Neural cell (in vitro differentiated cells): ENCODE data around the gene RNASEH2C. TPM values are rescaled to one million over a fixed set of nuclear protein-coding genes. Genes with fewer than 3 reads are reported as not detected.

Experiments
- H2AFZ ChIP-seq: fragments of 200-600, 300-800 bp; sonication (generic), shearing (Covaris generic); 2 replicates; pipeline ENCODE4 v1.6.0; 2014; ENCODE audit warnings: low read depth, mild to moderate bottlenecking, antibody characterized with exemption, low read length, moderate library complexity
- H3F3A ChIP-seq: fragments of 200-600 bp; shearing (Covaris generic); 2 replicates; pipeline ENCODE4 v1.6.1; 2016; ENCODE audit warnings: mild to moderate bottlenecking, moderate library complexity, mixed read lengths, antibody characterized with exemption, low read length; ENCODE audit not compliant: insufficient read depth, poor library complexity, severe bottlenecking
- H3K27ac ChIP-seq: fragments of 200-600, 300-800 bp; sonication (generic), shearing (Covaris generic); 2 replicates; pipeline ENCODE4 v1.5.1; 2014; ENCODE audit warnings: mild to moderate bottlenecking, low read length, moderate library complexity
- H3K27me3 ChIP-seq: fragments of 300-800, 200-600 bp; sonication (generic), shearing (Covaris generic); 2 replicates; pipeline ENCODE4 v1.6.0; 2014; ENCODE audit warnings: mild to moderate bottlenecking, low read depth, low read length, moderate library complexity; ENCODE audit not compliant: insufficient read depth
- H3K36me3 ChIP-seq: fragments of 300-800, 200-600 bp; sonication (generic), shearing (Covaris generic); 2 replicates; pipeline ENCODE4 v1.5.1; 2014; ENCODE audit warnings: mild to moderate bottlenecking, antibody characterized with exemption, low read length, moderate library complexity; ENCODE audit not compliant: insufficient read depth
- H3K4me2 ChIP-seq: fragments of 300-800, 200-600 bp; sonication (generic), shearing (Covaris generic); 2 replicates; pipeline ENCODE4 v1.6.0; 2014; ENCODE audit warnings: mild to moderate bottlenecking, low read length
- H3K4me3 ChIP-seq: fragments of 300-800, 200-600 bp; sonication (generic), shearing (Covaris generic); 2 replicates; pipeline ENCODE4 v1.5.1; 2014; ENCODE audit warnings: mild to moderate bottlenecking, low read length, moderate library complexity
- H3K79me2 ChIP-seq: fragments of 200-600 bp; shearing (Covaris generic); replicated peaks from 2 replicates; pipeline ENCODE4 v1.6.0; 2014; ENCODE audit warnings: mild to moderate bottlenecking, low read length, moderate library complexity; ENCODE audit not compliant: insufficient read depth
- H3K9ac ChIP-seq: fragments of 300-800, 200-600 bp; sonication (generic), shearing (Covaris generic); 2 replicates; pipeline ENCODE4 v1.6.1; 2016; ENCODE audit warnings: mild to moderate bottlenecking, low read length, mixed read lengths
- H3K9me2 ChIP-seq: fragments of 200-600 bp; shearing (Covaris generic); 2 replicates; pipeline ENCODE4 v1.6.1; 2016; ENCODE audit warnings: mild to moderate bottlenecking, low read length, mixed read lengths; ENCODE audit not compliant: insufficient read depth
- H3K9me3 ChIP-seq: fragments of 200-600, 300-800 bp; sonication (generic), shearing (Covaris generic); 2 replicates; pipeline ENCODE4 v1.6.1; 2016; ENCODE audit warnings: mild to moderate bottlenecking, mixed run types, low read length, moderate library complexity, mixed read lengths
- H4K20me1 ChIP-seq: fragments of 200-600 bp; shearing (Covaris generic); 2 replicates; pipeline ENCODE4 v1.6.1; 2016; ENCODE audit warnings: mild to moderate bottlenecking, mixed run types; ENCODE audit not compliant: insufficient read depth
- CTCF ChIP-seq: fragments of 450-650 bp; IDR thresholded peaks from 2 replicates; pipeline ENCODE4 v1.5.1; 2014; ENCODE audit warnings: antibody characterized with exemption, mild to moderate bottlenecking, moderate library complexity; ENCODE audit not compliant: poor library complexity, severe bottlenecking
- EP300 ChIP-seq: fragments of 450-650 bp; conservative IDR thresholded peaks from 2 replicates; pipeline ENCODE4 v1.6.1; 2014; ENCODE audit warnings: antibody characterized with exemption, mild to moderate bottlenecking, moderate library complexity; ENCODE audit not compliant: poor library complexity, severe bottlenecking
- EZH2 ChIP-seq: fragments of 200-600, 300-800 bp; shearing (Covaris generic), sonication (generic); IDR thresholded peaks from 2 replicates; pipeline ENCODE4 v1.6.1; 2014; ENCODE audit warnings: antibody characterized with exemption, low read length, borderline replicate concordance, mild to moderate bottlenecking; ENCODE audit not compliant: insufficient read depth, poor library complexity, severe bottlenecking
- MXI1 ChIP-seq: fragments of 450-650 bp; conservative IDR thresholded peaks from 2 replicates; pipeline ENCODE4 v1.6.1; 2014; ENCODE audit warnings: antibody characterized with exemption, mild to moderate bottlenecking; ENCODE audit not compliant: poor library complexity, severe bottlenecking
- POLR2AphosphoS5 ChIP-seq: IDR thresholded peaks from 2 replicates; pipeline ENCODE4 v1.6.1; 2012
- RAD21 ChIP-seq: fragments of 450-650 bp; conservative IDR thresholded peaks from 2 replicates; pipeline ENCODE4 v1.6.1; 2014; ENCODE audit warnings: antibody characterized with exemption, mild to moderate bottlenecking, moderate library complexity
- SMC3 ChIP-seq: fragments of 450-650 bp; conservative IDR thresholded peaks from 2 replicates; pipeline ENCODE4 v1.6.1; 2014; ENCODE audit warnings: antibody characterized with exemption, mild to moderate bottlenecking, moderate library complexity; ENCODE audit not compliant: poor library complexity
- TAF1 ChIP-seq: IDR thresholded peaks from 2 replicates; pipeline ENCODE4 v1.6.1; 2012; ENCODE audit warnings: low read depth
- polyA plus RNA-seq: library from polyadenylated mRNA; depleted of rRNA; stranded (reverse); fragments of >200 nt; gene quantifications from 2 replicates; pipeline ENCODE4 v1.2.3, GENCODE V29; 2014
- TF ChIP-seq, protein P1 (sequence below): IDR thresholded peaks from 2 replicates; pipeline ENCODE4 v1.6.1; 2012; ENCODE audit warnings: borderline replicate concordance

The RNASEH2C gene
- polyA plus RNA-seq, 1 donor from 2014 or later: 38.4 TPM

DNA sequence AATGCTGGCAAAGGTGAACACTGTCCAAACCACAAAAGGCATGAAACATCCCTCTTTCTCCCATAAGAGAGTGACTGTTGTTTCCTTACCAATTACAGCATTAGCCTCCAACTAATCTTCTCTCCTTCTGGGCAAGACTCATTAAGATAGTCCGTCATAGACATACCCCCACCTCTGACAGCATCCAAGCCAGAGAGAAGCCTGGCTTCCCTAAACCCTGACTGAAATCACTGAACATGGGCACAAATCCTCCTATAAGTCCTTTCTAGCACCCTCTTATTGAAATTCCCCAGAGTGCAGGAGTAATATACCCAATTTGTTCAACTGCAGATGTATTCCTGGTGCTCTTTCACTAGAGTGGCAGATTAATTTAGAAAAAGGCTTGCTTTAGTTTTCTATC lies 1.7 kb upstream of the RNASEH2C start:
- no peak for TF ChIP-seq SMC3
- no peak for TF ChIP-seq TAF1
- TF ChIP-seq, protein P1, sequence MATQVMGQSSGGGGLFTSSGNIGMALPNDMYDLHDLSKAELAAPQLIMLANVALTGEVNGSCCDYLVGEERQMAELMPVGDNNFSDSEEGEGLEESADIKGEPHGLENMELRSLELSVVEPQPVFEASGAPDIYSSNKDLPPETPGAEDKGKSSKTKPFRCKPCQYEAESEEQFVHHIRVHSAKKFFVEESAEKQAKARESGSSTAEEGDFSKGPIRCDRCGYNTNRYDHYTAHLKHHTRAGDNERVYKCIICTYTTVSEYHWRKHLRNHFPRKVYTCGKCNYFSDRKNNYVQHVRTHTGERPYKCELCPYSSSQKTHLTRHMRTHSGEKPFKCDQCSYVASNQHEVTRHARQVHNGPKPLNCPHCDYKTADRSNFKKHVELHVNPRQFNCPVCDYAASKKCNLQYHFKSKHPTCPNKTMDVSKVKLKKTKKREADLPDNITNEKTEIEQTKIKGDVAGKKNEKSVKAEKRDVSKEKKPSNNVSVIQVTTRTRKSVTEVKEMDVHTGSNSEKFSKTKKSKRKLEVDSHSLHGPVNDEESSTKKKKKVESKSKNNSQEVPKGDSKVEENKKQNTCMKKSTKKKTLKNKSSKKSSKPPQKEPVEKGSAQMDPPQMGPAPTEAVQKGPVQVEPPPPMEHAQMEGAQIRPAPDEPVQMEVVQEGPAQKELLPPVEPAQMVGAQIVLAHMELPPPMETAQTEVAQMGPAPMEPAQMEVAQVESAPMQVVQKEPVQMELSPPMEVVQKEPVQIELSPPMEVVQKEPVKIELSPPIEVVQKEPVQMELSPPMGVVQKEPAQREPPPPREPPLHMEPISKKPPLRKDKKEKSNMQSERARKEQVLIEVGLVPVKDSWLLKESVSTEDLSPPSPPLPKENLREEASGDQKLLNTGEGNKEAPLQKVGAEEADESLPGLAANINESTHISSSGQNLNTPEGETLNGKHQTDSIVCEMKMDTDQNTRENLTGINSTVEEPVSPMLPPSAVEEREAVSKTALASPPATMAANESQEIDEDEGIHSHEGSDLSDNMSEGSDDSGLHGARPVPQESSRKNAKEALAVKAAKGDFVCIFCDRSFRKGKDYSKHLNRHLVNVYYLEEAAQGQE: no peak
- no peak for TF ChIP-seq MXI1
- TF ChIP-seq EP300: no peak
- no peak for TF ChIP-seq CTCF
- no peak for TF ChIP-seq RAD21
- no peak for TF ChIP-seq EZH2
- TF ChIP-seq POLR2AphosphoS5: no peak
- Histone ChIP-seq H3K9me3 (no peaks in the 10 kb centered on the region), H3K79me2 (peaks cover 2% of the 10 kb centered on the region), H3K36me3 (peaks cover 7% of the 10 kb centered on the region), H4K20me1 (no peaks in the 10 kb centered on the region), H3K9ac (no peak overlapping the region), H3K4me3 (no peak overlapping the region), H3K9me2 (no peaks in the 10 kb centered on the region), H3K27me3 (no peaks in the 10 kb centered on the region), H3K4me2 (no peak overlapping the region), H2AFZ (no peak overlapping the region), H3F3A (no peaks in the 10 kb centered on the region), H3K27ac (no peak overlapping the region)

- H3K4me3 ChIP-seq: peak overlapping the region; percentile 97
- H3K27me3 ChIP-seq: no peaks in the 10 kb centered on the region
- H3K4me2 ChIP-seq: peak overlapping the region; percentile 77
- H3K9ac ChIP-seq: peak overlapping the region; percentile 72
- H3K27ac ChIP-seq: peak overlapping the region; percentile 66
- TF ChIP-seq, protein P1: no peak
- TF ChIP-seq TAF1 (no peak), EP300 (no peak), SMC3 (no peak), MXI1 (no peak), RAD21 (no peak), EZH2 (no peak), POLR2AphosphoS5 (no peak), CTCF (no peak)
- peaks cover 14% of the 10 kb centered on the region for H3K36me3 ChIP-seq
- peaks cover 2% of the 10 kb centered on the region for H3K79me2 ChIP-seq
- H3K9me3 ChIP-seq: no peaks in the 10 kb centered on the region
- no peaks in the 10 kb centered on the region for H3F3A ChIP-seq
- no peaks in the 10 kb centered on the region for H4K20me1 ChIP-seq
- H3K9me2 ChIP-seq: no peaks in the 10 kb centered on the region
- no peak overlapping the region for H2AFZ ChIP-seq
Measured at GRCh38 chr11:65719871-65720210, 757 bp downstream of the RNASEH2C start.
